Uterus (tissue), 2 donors: Measurements from ENCODE around the gene GADD45A.

ENCODE experiments used
- CTCF ChIP-seq, 4 experiments: fragments of 200-600 bp in 2 of 4; fragments of 450-650 bp in 2 of 4; sonication (generic) in 2 of 4; IDR thresholded peaks; one replicate each; pipeline ENCODE4 v1.5.1; 2016 to 2019; ENCODE audit warnings: antibody characterized with exemption in 4 of 4, mild to moderate bottlenecking in 2 of 4, moderate library complexity in 1 of 4
- POLR2A ChIP-seq, 2 donors: fragments of 450-650 bp; IDR thresholded peaks; one replicate each; pipeline ENCODE4 v1.6.1; 2016; ENCODE audit warnings: antibody characterized with exemption in 2 of 2, mild to moderate bottlenecking in 1 of 2, moderate library complexity in 1 of 2

GRCh38 chr1:67717876-67718275 is 32.9 kb downstream of the GADD45A start:
- TF ChIP-seq CTCF (IDR thresholded peaks at IDR 0.05) (no peak), POLR2A (IDR thresholded peaks at IDR 0.05) (no peak)
